H1 (cell line): ENCODE results near the gene RASGRP1. TPM values are rescaled to one million over a fixed set of nuclear protein-coding genes. Genes with fewer than 3 reads are reported as not detected.

ENCODE experiments used
- polyA plus RNA-seq, 7 experiments: library from polyadenylated mRNA; depleted of rRNA in 3 of 7; stranded (reverse) in 5 of 7; unstranded in 2 of 7; fragments of >200 nt in 5 of 7; fragments of 200-250 nt in 2 of 7; gene quantifications; 1 replicate in 5 of 7; 2 replicates in 1 of 7; 4 replicates in 1 of 7; pipeline versions ENCODE4 v1.2.1 to v1.2.3, GENCODE V29; 2011 to 2013; ENCODE audit warnings: missing spikeins in 2 of 7, mixed read lengths in 2 of 7
- total RNA-seq: library from RNA; stranded (reverse); fragmentation: NEBNext Ultra II Directional; extraction: Animal tissue kit (Norgen Biotek cat#: 25700); gene quantifications from 2 replicates; pipeline ENCODE4 v1.2.1, GENCODE V29; 2021
- TF ChIP-seq, protein P1 (sequence below): IDR thresholded peaks from 2 replicates; pipeline ENCODE4 v1.6.1; 2012; ENCODE audit warnings: inconsistent platforms

The RASGRP1 gene
- total and polyA plus RNA-seq, 2 of the 8 experiments (the other 6 are each of a cell fraction or from before 2014, with no cell fraction given), result 1.1 to 2.1 TPM

- TF ChIP-seq, protein P1, sequence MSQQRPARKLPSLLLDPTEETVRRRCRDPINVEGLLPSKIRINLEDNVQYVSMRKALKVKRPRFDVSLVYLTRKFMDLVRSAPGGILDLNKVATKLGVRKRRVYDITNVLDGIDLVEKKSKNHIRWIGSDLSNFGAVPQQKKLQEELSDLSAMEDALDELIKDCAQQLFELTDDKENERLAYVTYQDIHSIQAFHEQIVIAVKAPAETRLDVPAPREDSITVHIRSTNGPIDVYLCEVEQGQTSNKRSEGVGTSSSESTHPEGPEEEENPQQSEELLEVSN, result no peak
- TF ChIP-seq, all 59 proteins: peak for 0
These were observed 87.0 kb downstream of the RASGRP1 start (continued) for GRCh38 chr15:38477637-38478036.
